GM12878 (cell line): ENCODE results near the gene PILRB. TPM values are rescaled to one million over a fixed set of nuclear protein-coding genes. Genes with fewer than 3 reads are reported as not detected.

Experiments
- ATAC-seq: fragments of 200-7000 bp; cut with Tn5 transposase; 3 replicates; pipeline ENCODE4 v1.9.1; 2020; ENCODE audit warnings: mild to moderate bottlenecking, moderate library complexity
- BruUV-seq: library from RNA; stranded (reverse); fragments of 400-500 nt; replicated peaks from 2 replicates; lab custom pipeline; 2021; lab: Mats Ljungman, UMichigan
- CTCF ChIA-PET: fragments of 300-600 bp; sonication (Branson Sonifier 250); formaldehyde crosslinking; extraction: SDS; loops from one replicate; lab custom pipeline; 2021; ENCODE audit warnings: inconsistent platforms; lab: Yijun Ruan, JAX
- POLR2A ChIA-PET: fragments of 350-600 bp; formaldehyde crosslinking; extraction: SDS; loops from one replicate; lab custom pipeline; 2021; ENCODE audit warnings: inconsistent platforms; lab: Charles Lee
- RAD21 ChIA-PET: fragments of 300-600 bp; sonication (Branson Sonifier 250); formaldehyde crosslinking; loops from one replicate; lab custom pipeline; 2023; ENCODE audit warnings: antibody characterized with exemption; ENCODE audit not compliant: unreplicated experiment; lab: Charles Lee
- SMC1A ChIA-PET: fragments of 300-600 bp; sonication (Branson Sonifier 250); formaldehyde crosslinking; loops from one replicate; lab custom pipeline; 2023; ENCODE audit not compliant: unreplicated experiment, uncharacterized antibody; lab: Charles Lee
- DNase-seq: peaks from one replicate; pipeline ENCODE4 v3.0.0-alpha.2; 2011; ENCODE audit warnings: low read depth, low spot score
- FAIRE-seq: peaks from 3 replicates; lab custom pipeline; 2011; peaks lifted over from hg19 to GRCh38; lab: Jason Lieb, UNC
- H2AFZ ChIP-seq: 2 replicates; pipeline ENCODE4 v1.6.0; 2011; ENCODE audit warnings: low read depth, low read length, control low read depth; ENCODE audit not compliant: control insufficient read depth
- H3K27ac ChIP-seq: 2 replicates; pipeline ENCODE4 v1.5.1; 2011; ENCODE audit warnings: control low read depth; ENCODE audit not compliant: control insufficient read depth, insufficient read depth
- H3K27me3 ChIP-seq, 2 experiments: replicated peaks in 1 of 2; 2 replicates each; pipeline versions ENCODE4 v1.6.0 to v1.6.1; 2011; ENCODE audit warnings: low read length in 1 of 2; ENCODE audit not compliant: control insufficient read depth in 2 of 2, insufficient read depth in 2 of 2
- H3K36me3 ChIP-seq, 2 experiments: 2 replicates each; pipeline ENCODE4 v1.5.1; 2011; ENCODE audit warnings: low read length in 1 of 2; ENCODE audit not compliant: control insufficient read depth in 2 of 2, insufficient read depth in 2 of 2
- H3K4me1 ChIP-seq: 2 replicates; pipeline ENCODE4 v1.6.1; 2011; ENCODE audit warnings: mild to moderate bottlenecking, low read length, moderate library complexity, mixed read lengths; ENCODE audit not compliant: control insufficient read depth, insufficient read depth
- H3K4me2 ChIP-seq: 2 replicates; pipeline ENCODE4 v1.6.0; 2011; ENCODE audit warnings: control low read depth; ENCODE audit not compliant: control insufficient read depth, insufficient read depth
- H3K4me3 ChIP-seq: fragments of 200-600 bp; sonication (generic); 2 replicates; pipeline ENCODE4 v1.5.1; 2016
- H3K79me2 ChIP-seq: 2 replicates; pipeline ENCODE4 v1.6.0; 2011; ENCODE audit warnings: low read length; ENCODE audit not compliant: control insufficient read depth, insufficient read depth
- H3K9ac ChIP-seq: 2 replicates; pipeline ENCODE4 v1.8.0; 2011; ENCODE audit warnings: low read length, control low read depth, mixed read lengths; ENCODE audit not compliant: control insufficient read depth, insufficient read depth
- H3K9me3 ChIP-seq: replicated peaks from 3 replicates; pipeline ENCODE4 v1.5.1; 2011; ENCODE audit warnings: mild to moderate bottlenecking, low read length; ENCODE audit not compliant: control insufficient read depth, insufficient read depth
- H4K20me1 ChIP-seq: 2 replicates; pipeline ENCODE4 v1.6.0; 2011; ENCODE audit not compliant: control insufficient read depth, insufficient read depth
- CBFB ChIP-seq: IDR thresholded peaks from 2 replicates; pipeline ENCODE4 v1.6.1; 2016; ENCODE audit warnings: antibody characterized with exemption, low read depth
- CEBPZ ChIP-seq: fragments of 150-350 bp; IDR thresholded peaks from 2 replicates; pipeline ENCODE4 v1.6.1; 2016; ENCODE audit warnings: low read depth, low read length
- GATAD2B ChIP-seq: fragments of 450-650 bp; conservative IDR thresholded peaks from 2 replicates; pipeline ENCODE4 v1.6.1; 2017; ENCODE audit warnings: low read depth, mild to moderate bottlenecking, moderate library complexity
- HCFC1 ChIP-seq: fragments of 150-350 bp; IDR thresholded peaks from 2 replicates; pipeline ENCODE4 v1.6.1; 2014; ENCODE audit warnings: low read length
- KDM1A ChIP-seq: fragments of 200-600 bp; sonication (generic); IDR thresholded peaks from 2 replicates; pipeline ENCODE4 v1.6.1; 2016; ENCODE audit warnings: borderline replicate concordance
- KLF5 ChIP-seq: fragments of 450-650 bp; IDR thresholded peaks from 2 replicates; pipeline ENCODE4 v1.6.1; 2014; ENCODE audit warnings: mild to moderate bottlenecking; ENCODE audit not compliant: partially characterized antibody
- MTA2 ChIP-seq: fragments of 450-650 bp; IDR thresholded peaks from 2 replicates; pipeline ENCODE4 v1.6.1; 2016; ENCODE audit warnings: low read depth, mild to moderate bottlenecking, moderate library complexity
- MTA3 ChIP-seq: IDR thresholded peaks from 2 replicates; pipeline ENCODE4 v1.6.1; 2012; ENCODE audit warnings: low read length, inconsistent platforms, borderline replicate concordance
- NR2C2 ChIP-seq: IDR thresholded peaks from 2 replicates; pipeline ENCODE4 v1.6.1; 2011; ENCODE audit warnings: borderline replicate concordance, low read depth; ENCODE audit not compliant: control insufficient read depth, insufficient read length
- NR2F1 ChIP-seq: fragments of 450-650 bp; conservative IDR thresholded peaks from 2 replicates; pipeline ENCODE4 v1.6.1; 2017; ENCODE audit warnings: mild to moderate bottlenecking
- RAD51 ChIP-seq: fragments of 450-650 bp; IDR thresholded peaks from 2 replicates; pipeline ENCODE4 v1.6.1; 2016; ENCODE audit warnings: moderate library complexity, mild to moderate bottlenecking, inconsistent platforms
- USF1 ChIP-seq: IDR thresholded peaks from 2 replicates; pipeline ENCODE4 v1.6.1; 2011; ENCODE audit warnings: borderline replicate concordance, low read depth, mild to moderate bottlenecking, moderate library complexity, mixed read lengths, low read length; ENCODE audit not compliant: insufficient read depth; ENCODE audit errors: extremely low read length
- YBX1 ChIP-seq: fragments of 450-650 bp; IDR thresholded peaks from 2 replicates; pipeline ENCODE4 v1.6.1; 2016; ENCODE audit warnings: antibody characterized with exemption
- WGBS: methylation state at CpG from one replicate; pipeline ENCODE4 v1.1.6; 2016; ENCODE audit warnings: low lambda C conversion rate; ENCODE audit not compliant: insufficient replicate concordance, insufficient coverage; ENCODE audit errors: missing lambda C conversion rate; 5-methylcytosine and 5-hydroxymethylcytosine counted together
- in situ Hi-C: fragments of 300-500 bp; cut with MboI; formaldehyde crosslinking; loops from 9 replicates; pipeline ENCODE4 v1.14.3; 2018; ENCODE audit warnings: mixed read lengths
- intact Hi-C: fragments of 100-400 bp; cut with micrococcal nuclease; formaldehyde crosslinking; loops from one replicate; pipeline ENCODE4 v1.14.2; 2022; ENCODE audit not compliant: unreplicated experiment
- polyA plus RNA-seq, 11 experiments: library from polyadenylated mRNA; depleted of rRNA in 4 of 11; unstranded in 6 of 11; stranded (reverse) in 5 of 11; fragments of >200 nt; fragmentation: Nextera tagmentation in 4 of 11; fragmentation: Illumina TruSeq in 1 of 11; extraction: Ambion mirVana in 4 of 11; extraction: Trizol in 1 of 11; gene quantifications; 1 replicate in 1 of 11; 2 replicates in 10 of 11; pipeline versions ENCODE4 v1.2.1 to v1.2.3, GENCODE V29; 2011 to 2016; ENCODE audit warnings: inconsistent platforms in 2 of 11, missing spikeins in 2 of 11, low read depth in 1 of 11
- total RNA-seq, 4 experiments: library from RNA; depleted of rRNA in 3 of 4; stranded (reverse); fragments of >200 nt in 3 of 4; fragmentation: Illumina TruSeq in 1 of 4; extraction: Trizol in 1 of 4; gene quantifications; 2 replicates each; pipeline versions ENCODE4 v1.2.1 to v1.2.3, GENCODE V29; 2013 to 2021

The PILRB gene
- total and polyA plus RNA-seq, 10 of the 15 experiments (the other 5 are each of a cell fraction or from before 2014, with no cell fraction given): 2.6 to 50.3 (median 22.0) TPM

GRCh38 chr7:100372694-100373093, 14.8 kb downstream of the PILRB start:
- FAIRE-seq (no peak), DNase-seq (no peak), ATAC-seq (no peak)
- Histone ChIP-seq H3K27me3 (no peaks in the 10 kb centered on the region), H3K4me3 (no peak overlapping the region), H3K4me2 (no peak overlapping the region), H3K27ac (no peak overlapping the region), H3K79me2 (peaks cover 20% of the 10 kb centered on the region), H3K9ac (no peak overlapping the region), H3K9me3 (no peaks in the 10 kb centered on the region), H2AFZ (no peak overlapping the region), H4K20me1 (no peaks in the 10 kb centered on the region), H3K36me3 (no peaks in the 10 kb centered on the region), H3K4me1 (peaks cover 45% of the 10 kb centered on the region)
- in situ Hi-C loops (no loop called here), intact Hi-C loops (no loop called here)
- CTCF ChIA-PET: interaction anchor here (0.6 to 10.0 kb wide), 2 partner anchors 34 to 171 kb away, joined by 3 to 134 read pairs; no protein-coding TSS in a partner anchor
- WGBS: 72% methylated on average over 6 of the region's 6 CpGs
- BruUV-seq: no TSS peak
- SMC1A ChIA-PET: no interaction called here
- TF ChIP-seq MTA2: no peak
- TF ChIP-seq KLF5: no peak
- TF ChIP-seq USF1: peak; percentile 65
- TF ChIP-seq NR2C2: no peak
- RAD21 ChIA-PET: interaction anchor here (1.4 kb wide), 1 partner anchor 35 kb away, joined by 4 read pairs; no protein-coding TSS in a partner anchor
- POLR2A ChIA-PET: interaction anchor here (1.0 kb wide), 1 partner anchor 64 kb away, joined by 3 read pairs; the partner anchor contains the start of gene PPP1R35

GRCh38 chr7:100373261-100373831, 15.4 kb downstream of the PILRB start, which contains the start of gene PILRA:
PILRA (plus strand) TSS chr7:100373487; CDS start chr7:100373657, 170 bp downstream.
- in situ Hi-C loops (no loop called here), intact Hi-C loops (no loop called here)
- Histone ChIP-seq H3K4me3 (peak within 1 kb of the TSS; percentile 61), H3K36me3 (no peaks in the 10 kb centered on the region), H3K4me2 (peak within 1 kb of the TSS; percentile 82), H3K4me1 (peaks cover 40% of the 10 kb centered on the region), H4K20me1 (no peaks in the 10 kb centered on the region), H3K27me3 (no peaks in the 10 kb centered on the region), H2AFZ (peak within 1 kb of the TSS; percentile 30), H3K79me2 (peaks cover 21% of the 10 kb centered on the region), H3K27ac (peak within 1 kb of the TSS; percentile 78), H3K9me3 (no peaks in the 10 kb centered on the region), H3K9ac (peak within 1 kb of the TSS; percentile 80)
- ATAC-seq (no peak), FAIRE-seq (no peak), DNase-seq (no peak)
- WGBS: 59% methylated on average over 12 of the region's 12 CpGs
- POLR2A ChIA-PET: interaction anchor here (0.8 to 2.5 kb wide), 2 partner anchors 50 to 55 kb away, joined by 3 to 15 read pairs; partner anchors contain the start of gene ZCWPW1
- CTCF ChIA-PET: interaction anchor here (0.6 to 10.0 kb wide), 13 partner anchors 8 to 171 kb away, joined by 3 to 134 read pairs (median 6); partner anchors contain the start of genes TSC22D4 and ZCWPW1
- SMC1A ChIA-PET: interaction anchor here (1.2 to 3.9 kb wide), 8 partner anchors 8 to 55 kb away, joined by 3 to 65 read pairs (median 14); partner anchors contain the start of gene ZCWPW1
- RAD21 ChIA-PET: interaction anchor here (1.2 to 4.8 kb wide), 13 partner anchors 8 to 186 kb away, joined by 4 to 89 read pairs (median 10); partner anchors contain the start of genes MEPCE, TSC22D4 and ZCWPW1
- no TSS peak for BruUV-seq
- TF ChIP-seq NR2F1 (no peak), KDM1A (no peak), GATAD2B (no peak), CBFB (no peak), RAD51 (no peak), CEBPZ (no peak), MTA3 (no peak), YBX1 (no peak), KLF5 (no peak), HCFC1 (no peak)
